ENCODE data around the gene TPRN. TPM values are rescaled to one million over a fixed set of nuclear protein-coding genes. Genes with fewer than 3 reads are reported as not detected.

TPRN gene
- total and polyA plus RNA-seq, 12 donors: 10.2 to 31.5 (median 20.4) TPM

GRCh38 chr9:137192859-137193258 lies 7.7 kb downstream of the TPRN start:
- Histone ChIP-seq H3K4me1 (peaks cover 24 to 79% (median 50%) of the 10 kb centered on the region in 9 donors), H3K27me3 (no peaks in the 10 kb centered on the region), H3K4me3 (no peak overlapping the region), H3K36me3 (peaks cover 0 to 30% (median 16%) of the 10 kb centered on the region in 9 donors), H3K9me3 (no peaks in the 10 kb centered on the region), H3K27ac (peak overlapping the region in 3 of 10 donors; percentile 22 to 74 (median 72))
- intact Hi-C loops (cut with DNase I): loop anchor here in 1 of 10 donors (5.0 kb wide), 1 partner anchor 34 kb away; the partner anchor contains the start of genes CYSRT1 and RNF224
- WGBS, 2 donors: 83 to 86% methylated on average over 2 of the region's 2 CpGs
- no peak for ATAC-seq
- TF ChIP-seq CTCF (IDR thresholded peaks at IDR 0.05): no peak
- DNase-seq: no peak

GRCh38 chr9:137192448-137192780 lies 8.1 kb downstream of the TPRN start:
- H3K4me3 ChIP-seq: no peak overlapping the region
- WGBS, 2 donors: 74 to 82% methylated on average over 10 of the region's 10 CpGs
- no peak for TF ChIP-seq CTCF (IDR thresholded peaks at IDR 0.05)
- ATAC-seq (no peak), DNase-seq (no peak)
- peaks cover 0 to 30% (median 16%) of the 10 kb centered on the region in 9 donors for H3K36me3 ChIP-seq
- no peaks in the 10 kb centered on the region for H3K27me3 ChIP-seq
- H3K4me1 ChIP-seq: peaks cover 24 to 79% (median 50%) of the 10 kb centered on the region in 9 donors
- H3K27ac ChIP-seq: peak overlapping the region in 2 of 10 donors; percentile 21 to 74
- intact Hi-C loops (cut with DNase I): loop anchor here in 1 of 10 donors (5.0 kb wide), 1 partner anchor 35 kb away; the partner anchor contains the start of genes CYSRT1 and RNF224
- no peaks in the 10 kb centered on the region for H3K9me3 ChIP-seq

GRCh38 chr9:137191691-137192447 lies 8.7 kb downstream of the TPRN start:
- no peak for DNase-seq
- Histone ChIP-seq H3K27ac (peak overlapping the region in 2 of 10 donors; percentile 21 to 74), H3K27me3 (no peaks in the 10 kb centered on the region), H3K36me3 (peaks cover 0 to 36% (median 16%) of the 10 kb centered on the region in 9 donors), H3K4me1 (peaks cover 29 to 79% (median 54%) of the 10 kb centered on the region in 9 donors), H3K4me3 (no peak overlapping the region), H3K9me3 (no peaks in the 10 kb centered on the region)
- 82% methylated on average over 22 of the region's 22 CpGs for WGBS, 2 donors
- no peak for ATAC-seq
- no peak for TF ChIP-seq CTCF (IDR thresholded peaks at IDR 0.05)
- intact Hi-C loops (cut with DNase I): loop anchor here in 1 of 10 donors (5.0 kb wide), 1 partner anchor 35 kb away; the partner anchor contains the start of genes CYSRT1 and RNF224

- H3K36me3 ChIP-seq: peaks cover 0 to 40% (median 16%) of the 10 kb centered on the region in 9 donors
- no peaks in the 10 kb centered on the region for H3K9me3 ChIP-seq
- no peak for TF ChIP-seq CTCF (IDR thresholded peaks at IDR 0.05)
- intact Hi-C loops (cut with DNase I): loop anchor here in 1 of 10 donors (5.0 kb wide), 1 partner anchor 36 kb away; the partner anchor contains the start of genes CYSRT1 and RNF224
- no peaks in the 10 kb centered on the region for H3K27me3 ChIP-seq
- DNase-seq: no peak
- no peak overlapping the region for H3K4me3 ChIP-seq
- 66 to 83% methylated on average over 3 of the region's 3 CpGs for WGBS, 2 donors
- peak overlapping the region in 3 of 10 donors; percentile 0 to 74 (median 15) for H3K27ac ChIP-seq
- peaks cover 35 to 79% (median 56%) of the 10 kb centered on the region in 9 donors for H3K4me1 ChIP-seq
- ATAC-seq: no peak
Observed at GRCh38 chr9:137191245-137191644, 9.3 kb downstream of the TPRN start.

Measured in heart right ventricle (tissue), 16 donors.